Panc1 (cell line): ENCODE measurements around the gene GPR107.

Experiments used
- POLR2AphosphoS5 ChIP-seq: IDR thresholded peaks from 2 replicates; pipeline ENCODE4 v1.6.1; 2012; ENCODE audit warnings: mild to moderate bottlenecking, low read depth, low read length, moderate library complexity
- SIN3A ChIP-seq: IDR thresholded peaks from 2 replicates; pipeline ENCODE4 v1.6.1; 2012; ENCODE audit warnings: low read depth, mild to moderate bottlenecking, low read length, moderate library complexity, borderline replicate concordance; ENCODE audit not compliant: insufficient read depth
- TF ChIP-seq, protein P1 (sequence below): fragments of 450-650 bp; IDR thresholded peaks from 2 replicates; pipeline ENCODE4 v1.5.1; 2017; ENCODE audit warnings: mild to moderate bottlenecking
- TF ChIP-seq, protein P2 (sequence below), 2 experiments: IDR thresholded peaks; 2 replicates each; pipeline ENCODE4 v1.6.1; 2011 to 2012; ENCODE audit warnings: low read depth in 2 of 2, control low read depth in 1 of 2, low read length in 1 of 2, mild to moderate bottlenecking in 1 of 2, moderate library complexity in 1 of 2; ENCODE audit not compliant: insufficient read depth in 1 of 2

DNA sequence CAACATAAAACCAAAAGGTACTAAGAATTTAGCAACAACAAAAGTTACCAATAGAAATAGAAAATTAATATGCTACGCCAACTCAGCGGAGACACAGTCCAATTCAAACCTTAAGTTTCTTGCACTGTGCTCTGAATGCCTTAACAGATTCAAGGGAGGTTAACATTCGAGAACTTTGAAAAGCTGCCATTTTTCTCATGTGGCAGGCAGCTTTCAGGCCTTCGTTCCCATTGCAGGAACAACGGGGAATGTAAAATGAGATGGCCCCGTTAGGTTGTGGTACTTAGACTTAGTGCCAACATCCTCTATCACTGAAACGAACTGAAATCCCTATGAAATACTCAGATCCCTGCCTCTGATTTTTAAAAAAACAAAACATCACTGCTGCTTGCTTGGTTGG lies 33.1 kb upstream of the GPR107 start:
- TF ChIP-seq, protein P1, sequence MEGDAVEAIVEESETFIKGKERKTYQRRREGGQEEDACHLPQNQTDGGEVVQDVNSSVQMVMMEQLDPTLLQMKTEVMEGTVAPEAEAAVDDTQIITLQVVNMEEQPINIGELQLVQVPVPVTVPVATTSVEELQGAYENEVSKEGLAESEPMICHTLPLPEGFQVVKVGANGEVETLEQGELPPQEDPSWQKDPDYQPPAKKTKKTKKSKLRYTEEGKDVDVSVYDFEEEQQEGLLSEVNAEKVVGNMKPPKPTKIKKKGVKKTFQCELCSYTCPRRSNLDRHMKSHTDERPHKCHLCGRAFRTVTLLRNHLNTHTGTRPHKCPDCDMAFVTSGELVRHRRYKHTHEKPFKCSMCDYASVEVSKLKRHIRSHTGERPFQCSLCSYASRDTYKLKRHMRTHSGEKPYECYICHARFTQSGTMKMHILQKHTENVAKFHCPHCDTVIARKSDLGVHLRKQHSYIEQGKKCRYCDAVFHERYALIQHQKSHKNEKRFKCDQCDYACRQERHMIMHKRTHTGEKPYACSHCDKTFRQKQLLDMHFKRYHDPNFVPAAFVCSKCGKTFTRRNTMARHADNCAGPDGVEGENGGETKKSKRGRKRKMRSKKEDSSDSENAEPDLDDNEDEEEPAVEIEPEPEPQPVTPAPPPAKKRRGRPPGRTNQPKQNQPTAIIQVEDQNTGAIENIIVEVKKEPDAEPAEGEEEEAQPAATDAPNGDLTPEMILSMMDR: no peak
- TF ChIP-seq SIN3A: no peak
- TF ChIP-seq, protein P2, sequence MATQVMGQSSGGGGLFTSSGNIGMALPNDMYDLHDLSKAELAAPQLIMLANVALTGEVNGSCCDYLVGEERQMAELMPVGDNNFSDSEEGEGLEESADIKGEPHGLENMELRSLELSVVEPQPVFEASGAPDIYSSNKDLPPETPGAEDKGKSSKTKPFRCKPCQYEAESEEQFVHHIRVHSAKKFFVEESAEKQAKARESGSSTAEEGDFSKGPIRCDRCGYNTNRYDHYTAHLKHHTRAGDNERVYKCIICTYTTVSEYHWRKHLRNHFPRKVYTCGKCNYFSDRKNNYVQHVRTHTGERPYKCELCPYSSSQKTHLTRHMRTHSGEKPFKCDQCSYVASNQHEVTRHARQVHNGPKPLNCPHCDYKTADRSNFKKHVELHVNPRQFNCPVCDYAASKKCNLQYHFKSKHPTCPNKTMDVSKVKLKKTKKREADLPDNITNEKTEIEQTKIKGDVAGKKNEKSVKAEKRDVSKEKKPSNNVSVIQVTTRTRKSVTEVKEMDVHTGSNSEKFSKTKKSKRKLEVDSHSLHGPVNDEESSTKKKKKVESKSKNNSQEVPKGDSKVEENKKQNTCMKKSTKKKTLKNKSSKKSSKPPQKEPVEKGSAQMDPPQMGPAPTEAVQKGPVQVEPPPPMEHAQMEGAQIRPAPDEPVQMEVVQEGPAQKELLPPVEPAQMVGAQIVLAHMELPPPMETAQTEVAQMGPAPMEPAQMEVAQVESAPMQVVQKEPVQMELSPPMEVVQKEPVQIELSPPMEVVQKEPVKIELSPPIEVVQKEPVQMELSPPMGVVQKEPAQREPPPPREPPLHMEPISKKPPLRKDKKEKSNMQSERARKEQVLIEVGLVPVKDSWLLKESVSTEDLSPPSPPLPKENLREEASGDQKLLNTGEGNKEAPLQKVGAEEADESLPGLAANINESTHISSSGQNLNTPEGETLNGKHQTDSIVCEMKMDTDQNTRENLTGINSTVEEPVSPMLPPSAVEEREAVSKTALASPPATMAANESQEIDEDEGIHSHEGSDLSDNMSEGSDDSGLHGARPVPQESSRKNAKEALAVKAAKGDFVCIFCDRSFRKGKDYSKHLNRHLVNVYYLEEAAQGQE (IDR thresholded peaks at IDR 0.05; ENCODE audit: insufficient read depth in 1 of 2, low read depth in 2 of 2, low read length in 1 of 2): no peak
- TF ChIP-seq POLR2AphosphoS5: no peak
